Heart right ventricle (tissue), 16 donors: Measurements from ENCODE around the gene CLTB. TPM values are rescaled to one million over a fixed set of nuclear protein-coding genes. Genes with fewer than 3 reads are reported as not detected.

Experiments
- ATAC-seq, 8 donors: fragments of 200-7000 bp; cut with Tn5 transposase; one replicate each; pipeline ENCODE4 v1.9.1; 2020; ENCODE audit warnings: mild to moderate bottlenecking in 8 of 8, moderate library complexity in 8 of 8, moderate number of reproducible peaks in 1 of 8
- DNase-seq, 2 donors: peaks; one replicate each; pipeline ENCODE4 v3.0.0-alpha.2; 2020
- H3K27ac ChIP-seq, 10 donors: fragments of 200-600 bp; sonication (generic) in 2 of 10; one replicate each; pipeline versions ENCODE4 v1.5.0 to v1.8.0; 2020 to 2022; ENCODE audit warnings: mild to moderate bottlenecking in 3 of 10
- H3K27me3 ChIP-seq, 7 donors: fragments of 200-600 bp; one replicate each; pipeline ENCODE4 v1.8.0; 2021 to 2022; ENCODE audit warnings: mild to moderate bottlenecking in 2 of 7
- H3K36me3 ChIP-seq, 9 donors: fragments of 200-600 bp; sonication (generic) in 1 of 9; one replicate each; pipeline versions ENCODE4 v1.5.0 to v1.8.0; 2020 to 2022; ENCODE audit warnings: mild to moderate bottlenecking in 2 of 9
- H3K4me1 ChIP-seq, 9 donors: fragments of 200-600 bp; sonication (generic) in 1 of 9; one replicate each; pipeline versions ENCODE4 v1.5.0 to v1.8.0; 2020 to 2022; ENCODE audit warnings: mild to moderate bottlenecking in 4 of 9
- H3K4me3 ChIP-seq, 10 donors: fragments of 200-600 bp; sonication (generic) in 2 of 10; one replicate each; pipeline versions ENCODE4 v1.5.0 to v1.8.0; 2020 to 2022; ENCODE audit warnings: mild to moderate bottlenecking in 7 of 10, moderate library complexity in 2 of 10
- H3K9me3 ChIP-seq, 11 donors: fragments of 200-600 bp in 10 of 11; sonication (generic) in 2 of 11; one replicate each; pipeline versions ENCODE4 v1.5.0 to v1.8.0; 2013 to 2022; ENCODE audit warnings: mild to moderate bottlenecking in 2 of 11, control low read depth in 1 of 11, moderate library complexity in 1 of 11
- WGBS, 2 donors: extraction: QIAGEN DNeasy Blood & Tissue Kit; methylation state at CpG; one replicate each; pipeline ENCODE4 v1.1.7; 2013; ENCODE audit warnings: inconsistent platforms in 1 of 2; 5-methylcytosine and 5-hydroxymethylcytosine counted together
- intact Hi-C, 10 donors: fragments of 100-400 bp; cut with DNase I; formaldehyde crosslinking; loops; one replicate each; pipeline versions ENCODE4 v1.11.1 to v1.14.2; 2022
- polyA plus RNA-seq, 2 donors: library from polyadenylated mRNA; stranded (reverse); fragments of 200-250 nt; gene quantifications; one replicate each; pipeline ENCODE4 v1.2.3, GENCODE V29; 2013
- total RNA-seq, 10 donors: library from RNA; stranded (reverse); fragmentation: NEBNext Ultra II Directional in 3 of 10; extraction: Animal tissue kit (Norgen Biotek cat#: 25700) in 3 of 10; gene quantifications; one replicate each; pipeline versions ENCODE4 v1.2.1 to v1.2.4, GENCODE V29; 2021 to 2023
- TF ChIP-seq, protein P1 (sequence below), 9 donors: fragments of 200-600 bp; sonication (generic) in 2 of 9; IDR thresholded peaks; one replicate each; pipeline versions ENCODE4 v1.5.0 to v1.8.0; 2021 to 2022; ENCODE audit warnings: antibody characterized with exemption in 9 of 9, mild to moderate bottlenecking in 5 of 9, moderate library complexity in 1 of 9
- donor health status: Arrhythmogenic right ventricular cardiomyopathy.
- donor health status: ischemic (EF 13 %, LVEDD 7.1; RV severe dilation, severe dysfunction).
- donor health status: healthy with polysubstance abuse.
- donor health status: DM: no; HTN: yes; CAD: no.
- donor health status: DM: no; HTN: no; CAD: no.
- donor health status: ischemic (EF 25% LVEDD 6.9; RV normal size, moderate dysfunction).
- donor health status: ischemic (EF 25% LVEDD 5.7; RV mildly dilated, moderate dysfunction).
- donor health status: healthy.
- donor health status: DM: yes; HTN: yes; CAD: no.
- donor health status: Ischemic cardiomyopathy.
- donor health status: ischemic (EF 35%, LVEDD 5.7; RV mildly dilated, moderate dysfunction).
- donor health status: nonischemic (EF 11% LVEDD 7.7; RV severe dilation, severe dysfunction).
- donor health status: DM: yes; HTN: yes; CAD: no.
- donor health status: PGD.
- donor health status: ischemic (EF 29% LVEDD 5.4; RV normal size, mild dysfunction).
- donor health status: nonischemic (EF 23%, LVEDD 6.1; RV moderate dilation, normal function).

CLTB gene
- total and polyA plus RNA-seq, 12 donors, result 192 to 569 (median 229) TPM

DNA sequence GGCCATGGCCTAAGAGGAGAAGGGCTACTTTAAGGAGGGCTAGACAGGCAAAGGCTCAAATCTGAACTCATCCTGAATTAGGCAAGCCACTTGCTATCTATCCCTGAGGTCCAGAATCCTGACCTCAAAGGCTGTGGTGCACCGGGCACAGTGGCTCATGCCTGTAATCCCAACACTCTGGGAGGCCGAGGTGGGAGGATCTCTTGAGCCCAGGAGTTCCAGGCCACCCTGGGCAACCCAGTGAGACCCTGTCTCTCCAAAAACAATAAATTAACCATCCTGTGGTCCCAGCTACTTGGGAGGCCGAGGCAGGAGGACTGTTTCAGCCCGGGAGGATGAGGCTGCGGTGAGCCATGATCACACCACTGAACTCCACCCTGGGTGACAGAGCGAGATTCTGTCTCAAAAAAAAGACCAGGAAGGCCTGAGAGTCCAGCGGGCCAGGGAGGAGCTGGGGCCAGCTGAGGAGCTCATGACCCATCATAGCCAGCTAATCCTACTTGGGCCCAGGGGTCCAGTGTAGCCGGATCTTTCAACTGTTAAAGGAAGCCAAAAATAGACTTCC is 31.9 kb downstream of the CLTB start:
- H3K27ac ChIP-seq, result no peak overlapping the region
- H3K4me1 ChIP-seq, result peaks cover 6 to 40% (median 25%) of the 10 kb centered on the region in 9 donors
- H3K9me3 ChIP-seq, result no peaks in the 10 kb centered on the region
- 89 to 90% methylated on average over 8 of the region's 8 CpGs for WGBS, 2 donors
- H3K4me3 ChIP-seq, result no peak overlapping the region
- peaks cover 0 to 64% (median 29%) of the 10 kb centered on the region in 9 donors for H3K36me3 ChIP-seq
- TF ChIP-seq, protein P1, sequence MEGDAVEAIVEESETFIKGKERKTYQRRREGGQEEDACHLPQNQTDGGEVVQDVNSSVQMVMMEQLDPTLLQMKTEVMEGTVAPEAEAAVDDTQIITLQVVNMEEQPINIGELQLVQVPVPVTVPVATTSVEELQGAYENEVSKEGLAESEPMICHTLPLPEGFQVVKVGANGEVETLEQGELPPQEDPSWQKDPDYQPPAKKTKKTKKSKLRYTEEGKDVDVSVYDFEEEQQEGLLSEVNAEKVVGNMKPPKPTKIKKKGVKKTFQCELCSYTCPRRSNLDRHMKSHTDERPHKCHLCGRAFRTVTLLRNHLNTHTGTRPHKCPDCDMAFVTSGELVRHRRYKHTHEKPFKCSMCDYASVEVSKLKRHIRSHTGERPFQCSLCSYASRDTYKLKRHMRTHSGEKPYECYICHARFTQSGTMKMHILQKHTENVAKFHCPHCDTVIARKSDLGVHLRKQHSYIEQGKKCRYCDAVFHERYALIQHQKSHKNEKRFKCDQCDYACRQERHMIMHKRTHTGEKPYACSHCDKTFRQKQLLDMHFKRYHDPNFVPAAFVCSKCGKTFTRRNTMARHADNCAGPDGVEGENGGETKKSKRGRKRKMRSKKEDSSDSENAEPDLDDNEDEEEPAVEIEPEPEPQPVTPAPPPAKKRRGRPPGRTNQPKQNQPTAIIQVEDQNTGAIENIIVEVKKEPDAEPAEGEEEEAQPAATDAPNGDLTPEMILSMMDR (IDR thresholded peaks at IDR 0.05), result no peak
- intact Hi-C loops, result loop anchor here in 1 of 10 donors (10.0 kb wide), 1 partner anchor 150 kb away; the partner anchor contains the start of gene RNF44
- H3K27me3 ChIP-seq, result no peaks in the 10 kb centered on the region
- DNase-seq (no peak), ATAC-seq (no peak)

DNA sequence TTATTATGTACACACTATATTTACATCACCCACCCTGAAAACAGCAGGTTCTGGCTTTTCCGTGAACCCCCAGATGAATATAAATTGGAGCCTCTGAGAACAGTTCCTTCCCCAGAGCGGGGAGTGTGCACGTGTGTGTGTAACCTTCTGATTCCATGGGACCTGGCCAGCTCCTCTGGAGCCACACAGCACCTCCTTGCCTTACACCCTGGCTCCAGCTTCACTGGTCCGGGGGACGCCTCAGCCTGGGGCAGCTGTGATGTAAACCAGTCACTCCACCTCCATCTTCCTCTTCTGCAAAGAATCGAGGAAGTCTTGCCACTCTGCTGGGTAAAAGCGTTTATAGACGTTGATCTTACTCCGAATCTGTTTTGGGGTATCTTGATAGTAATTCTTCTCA is 32.4 kb downstream of the CLTB start:
- Histone ChIP-seq H3K4me1 (peaks cover 6 to 37% (median 23%) of the 10 kb centered on the region in 9 donors), H3K36me3 (peaks cover 0 to 64% (median 29%) of the 10 kb centered on the region in 9 donors), H3K4me3 (no peak overlapping the region), H3K27me3 (no peaks in the 10 kb centered on the region), H3K27ac (peak overlapping the region in 4 of 10 donors; percentile 20 to 46 (median 36)), H3K9me3 (no peaks in the 10 kb centered on the region)
- ATAC-seq (no peak), DNase-seq (no peak)
- 85 to 86% methylated on average over 9 of the region's 9 CpGs for WGBS, 2 donors
- TF ChIP-seq, protein P1 (IDR thresholded peaks at IDR 0.05), result no peak
- intact Hi-C loops, result loop anchor here in 1 of 10 donors (10.0 kb wide), 1 partner anchor 151 kb away; the partner anchor contains the start of gene RNF44

DNA sequence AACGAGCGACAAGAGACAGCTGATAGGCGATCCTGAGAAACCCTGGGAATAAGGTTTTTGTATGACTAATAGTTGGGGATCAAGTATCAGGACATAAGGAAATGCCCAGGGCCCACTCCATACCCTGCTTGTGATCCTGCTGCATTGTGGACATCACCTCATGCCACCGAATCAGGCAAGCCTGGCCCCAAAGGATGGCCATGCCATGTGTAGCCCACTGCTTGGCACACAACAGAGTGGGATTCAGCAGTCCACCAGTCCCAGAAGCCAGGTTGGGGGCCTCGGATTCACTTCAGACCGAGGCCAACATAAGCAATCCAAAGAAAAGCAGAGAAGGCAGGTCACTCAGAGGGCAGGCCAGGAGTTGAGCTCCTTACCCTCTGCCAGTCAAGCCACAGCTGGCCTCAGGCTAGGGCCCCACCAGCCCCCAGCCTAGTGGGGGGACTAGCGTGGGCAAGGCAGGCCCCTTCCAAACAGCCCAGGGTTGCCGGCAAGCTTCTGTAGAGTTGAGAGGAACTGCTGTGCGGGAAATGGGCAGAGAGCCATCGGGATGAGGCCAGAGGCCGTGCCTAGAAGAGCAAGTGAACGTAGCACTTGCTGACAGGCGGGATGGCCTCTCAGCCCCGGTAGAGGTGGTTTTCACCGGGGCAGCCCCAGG is 33.0 kb downstream of the CLTB start:
- peaks cover 0 to 64% (median 29%) of the 10 kb centered on the region in 9 donors for H3K36me3 ChIP-seq
- peak overlapping the region in 7 of 10 donors; percentile 15 to 46 (median 23) for H3K27ac ChIP-seq
- ATAC-seq (no peak), DNase-seq (no peak)
- no peaks in the 10 kb centered on the region for H3K9me3 ChIP-seq
- intact Hi-C loops, result loop anchor here in 1 of 10 donors (10.0 kb wide), 1 partner anchor 151 kb away; the partner anchor contains the start of gene RNF44
- no peak overlapping the region for H3K4me3 ChIP-seq
- H3K27me3 ChIP-seq, result no peaks in the 10 kb centered on the region
- TF ChIP-seq, protein P1 (IDR thresholded peaks at IDR 0.05), result no peak
- WGBS, 2 donors, result 63 to 81% methylated on average over 15 of the region's 15 CpGs
- peaks cover 6 to 37% (median 23%) of the 10 kb centered on the region in 9 donors for H3K4me1 ChIP-seq

DNA sequence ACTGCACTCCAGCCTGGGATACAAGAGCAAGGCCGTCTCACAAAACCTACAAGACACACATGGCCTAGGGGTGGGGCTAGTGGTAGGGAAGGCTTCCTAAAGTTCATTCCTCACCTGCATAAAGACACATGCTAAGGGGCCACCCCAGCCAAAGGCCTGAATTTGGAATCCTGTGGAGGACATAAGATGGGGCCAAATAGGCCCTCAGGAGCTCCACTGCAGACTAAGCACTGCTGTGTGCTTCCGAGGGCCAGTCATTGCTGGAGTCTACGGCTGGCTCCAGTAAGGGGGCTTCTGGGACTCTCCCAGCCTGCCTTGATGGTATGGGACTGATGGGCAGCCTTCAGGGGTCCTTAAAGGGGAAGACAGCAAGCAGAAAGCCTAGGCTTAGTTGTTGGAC is 33.6 kb downstream of the CLTB start:
- no peak for ATAC-seq
- intact Hi-C loops, result loop anchor here in 1 of 10 donors (10.0 kb wide), 1 partner anchor 152 kb away; the partner anchor contains the start of gene RNF44
- peaks cover 6 to 33% (median 21%) of the 10 kb centered on the region in 9 donors for H3K4me1 ChIP-seq
- no peak for DNase-seq
- H3K27me3 ChIP-seq, result no peaks in the 10 kb centered on the region
- H3K27ac ChIP-seq, result peak overlapping the region in 8 of 10 donors; percentile 20 to 95 (median 76)
- TF ChIP-seq, protein P1 (IDR thresholded peaks at IDR 0.05), result no peak
- no peaks in the 10 kb centered on the region for H3K9me3 ChIP-seq
- H3K4me3 ChIP-seq, result no peak overlapping the region
- peaks cover 0 to 64% (median 29%) of the 10 kb centered on the region in 9 donors for H3K36me3 ChIP-seq
- 76 to 92% methylated on average over 3 of the region's 3 CpGs for WGBS, 2 donors
